Heart left ventricle (tissue), 13 donors: ENCODE data around the gene TBC1D5.

Experiments used
- POLR2A ChIP-seq, 2 donors: fragments of 450-650 bp; IDR thresholded peaks; one replicate each; pipeline ENCODE4 v1.6.1; 2017; ENCODE audit warnings: antibody characterized with exemption in 2 of 2, mild to moderate bottlenecking in 2 of 2, moderate library complexity in 2 of 2
- TF ChIP-seq, protein P1 (sequence below), 12 donors: fragments of 200-600 bp; sonication (generic) in 4 of 12; IDR thresholded peaks; one replicate each; pipeline versions ENCODE4 v1.5.0 to v1.8.0; 2018 to 2022; ENCODE audit warnings: antibody characterized with exemption in 12 of 12, mild to moderate bottlenecking in 5 of 12
- donor health status: ischemic (EF 13 %, LVEDD 7.1; RV severe dilation, severe dysfunction).
- donor health status: DM: no; HTN: yes; CAD: no.
- donor health status: DM: no; HTN: no; CAD: no.
- donor health status: ischemic (EF 25% LVEDD 6.9; RV normal size, moderate dysfunction).
- donor health status: ischemic (EF 25% LVEDD 5.7; RV mildly dilated, moderate dysfunction).
- donor health status: ischemic (EF 35%, LVEDD 5.7; RV mildly dilated, moderate dysfunction).
- donor health status: nonischemic (EF 11% LVEDD 7.7; RV severe dilation, severe dysfunction).
- donor health status: DM: yes; HTN: yes; CAD: no.
- donor health status: PGD.
- donor health status: ischemic (EF 29% LVEDD 5.4; RV normal size, mild dysfunction).
- donor health status: nonischemic (EF 23%, LVEDD 6.1; RV moderate dilation, normal function).

DNA sequence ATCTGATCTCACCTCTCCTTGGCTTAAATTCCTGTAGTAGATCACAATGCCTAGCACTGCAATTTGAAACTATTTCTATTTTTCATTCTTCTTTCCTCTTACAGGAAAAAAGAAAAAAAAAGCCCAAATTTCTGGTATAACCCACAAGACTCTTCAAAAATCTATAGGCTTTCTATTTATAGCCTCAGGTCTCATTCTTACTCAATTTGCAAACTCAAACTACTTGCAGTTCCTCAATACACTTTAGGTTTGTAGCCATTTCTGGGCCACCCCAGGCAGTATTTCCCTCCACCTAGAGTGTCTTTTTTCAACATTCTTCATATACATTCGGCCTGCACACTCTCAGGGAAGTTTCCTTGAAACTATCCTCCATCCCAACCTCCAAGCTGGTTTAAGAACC, 169.0 kb downstream of the TBC1D5 start:
- TF ChIP-seq, protein P1, sequence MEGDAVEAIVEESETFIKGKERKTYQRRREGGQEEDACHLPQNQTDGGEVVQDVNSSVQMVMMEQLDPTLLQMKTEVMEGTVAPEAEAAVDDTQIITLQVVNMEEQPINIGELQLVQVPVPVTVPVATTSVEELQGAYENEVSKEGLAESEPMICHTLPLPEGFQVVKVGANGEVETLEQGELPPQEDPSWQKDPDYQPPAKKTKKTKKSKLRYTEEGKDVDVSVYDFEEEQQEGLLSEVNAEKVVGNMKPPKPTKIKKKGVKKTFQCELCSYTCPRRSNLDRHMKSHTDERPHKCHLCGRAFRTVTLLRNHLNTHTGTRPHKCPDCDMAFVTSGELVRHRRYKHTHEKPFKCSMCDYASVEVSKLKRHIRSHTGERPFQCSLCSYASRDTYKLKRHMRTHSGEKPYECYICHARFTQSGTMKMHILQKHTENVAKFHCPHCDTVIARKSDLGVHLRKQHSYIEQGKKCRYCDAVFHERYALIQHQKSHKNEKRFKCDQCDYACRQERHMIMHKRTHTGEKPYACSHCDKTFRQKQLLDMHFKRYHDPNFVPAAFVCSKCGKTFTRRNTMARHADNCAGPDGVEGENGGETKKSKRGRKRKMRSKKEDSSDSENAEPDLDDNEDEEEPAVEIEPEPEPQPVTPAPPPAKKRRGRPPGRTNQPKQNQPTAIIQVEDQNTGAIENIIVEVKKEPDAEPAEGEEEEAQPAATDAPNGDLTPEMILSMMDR (IDR thresholded peaks at IDR 0.05), result no peak
- TF ChIP-seq POLR2A (IDR thresholded peaks at IDR 0.05), result no peak
